ENCODE measurements around the gene ING4. TPM values are rescaled to one million over a fixed set of nuclear protein-coding genes. Genes with fewer than 3 reads are reported as not detected.

The ING4 gene
- total RNA-seq, 1 donor from 2014 or later: 13.7 TPM

GRCh38 chr12:6638305-6638704 lies 24.6 kb downstream of the ING4 start:
- peaks cover 3% of the 10 kb centered on the region for H3K36me3 Mint-ChIP-seq (ENCODE audit: low read depth)
- no peak overlapping the region for H3K4me3 Mint-ChIP-seq
- intact Hi-C loops (cut with micrococcal nuclease): no loop called here
- H3K9me3 Mint-ChIP-seq: peaks cover 8% of the 10 kb centered on the region
- DNase-seq: no peak
- H3K27ac Mint-ChIP-seq: no peak overlapping the region
- H3K4me1 Mint-ChIP-seq: peaks cover 22% of the 10 kb centered on the region
- peaks cover 14% of the 10 kb centered on the region for H3K27me3 Mint-ChIP-seq

GRCh38 chr12:6635856-6636531 lies 26.9 kb downstream of the ING4 start, which contains the start of gene LPAR5:
LPAR5 (minus strand) TSS chr12:6635959; CDS start chr12:6621248, 14,711 bp downstream.
- no peaks in the 10 kb centered on the region for H3K36me3 Mint-ChIP-seq (ENCODE audit: low read depth)
- intact Hi-C loops (cut with micrococcal nuclease): loop anchor here (1.0 kb wide), 2 partner anchors 19 to 27 kb away; partner anchors contain the start of gene ING4
- peak within 1 kb of the TSS; percentile 87 for H3K27ac Mint-ChIP-seq
- H3K4me1 Mint-ChIP-seq: peaks cover 42% of the 10 kb centered on the region
- H3K27me3 Mint-ChIP-seq: peaks cover 1% of the 10 kb centered on the region
- H3K4me3 Mint-ChIP-seq: peak within 1 kb of the TSS; percentile 56
- no peak for DNase-seq
- no peaks in the 10 kb centered on the region for H3K9me3 Mint-ChIP-seq

- peak overlapping the region; percentile 87 for H3K27ac Mint-ChIP-seq
- H3K36me3 Mint-ChIP-seq (ENCODE audit: low read depth): no peaks in the 10 kb centered on the region
- DNase-seq: peak; percentile 81
- peak overlapping the region; percentile 56 for H3K4me3 Mint-ChIP-seq
- H3K9me3 Mint-ChIP-seq: no peaks in the 10 kb centered on the region
- no peaks in the 10 kb centered on the region for H3K27me3 Mint-ChIP-seq
- intact Hi-C loops (cut with micrococcal nuclease): loop anchor here (1.0 kb wide), 2 partner anchors 18 to 28 kb away; partner anchors contain the start of gene ING4
- peaks cover 43% of the 10 kb centered on the region for H3K4me1 Mint-ChIP-seq
Measured at GRCh38 chr12:6635375-6635855, 27.5 kb downstream of the ING4 start.

- H3K9me3 Mint-ChIP-seq: no peaks in the 10 kb centered on the region
- peak overlapping the region; percentile 94 for H3K27ac Mint-ChIP-seq
Measured at GRCh38 chr12:6632026-6632983, 30.6 kb downstream of the ING4 start.

GRCh38 chr12:6631549-6631961 lies 31.4 kb downstream of the ING4 start:
- H3K4me1 Mint-ChIP-seq: peaks cover 55% of the 10 kb centered on the region

More at GRCh38 chr12:6632026-6632983, 30.6 kb downstream of the ING4 start:
- intact Hi-C loops (cut with micrococcal nuclease): no loop called here
- H3K36me3 Mint-ChIP-seq (ENCODE audit: low read depth): no peaks in the 10 kb centered on the region
- peaks cover 51% of the 10 kb centered on the region for H3K4me1 Mint-ChIP-seq
- peak overlapping the region; percentile 84 for H3K4me3 Mint-ChIP-seq
- no peaks in the 10 kb centered on the region for H3K27me3 Mint-ChIP-seq
- peak; percentile 88 for DNase-seq

GRCh38 chr12:6630736-6631135 lies 32.2 kb downstream of the ING4 start:
- no peak for DNase-seq
- Mint-ChIP-seq H3K27ac (peak overlapping the region; percentile 94), H3K9me3 (no peaks in the 10 kb centered on the region), H3K4me1 (peaks cover 49% of the 10 kb centered on the region), H3K4me3 (peak overlapping the region; percentile 84), H3K27me3 (no peaks in the 10 kb centered on the region), H3K36me3 (ENCODE audit: low read depth) (no peaks in the 10 kb centered on the region)
- intact Hi-C loops (cut with micrococcal nuclease): no loop called here

More at GRCh38 chr12:6631549-6631961, 31.4 kb downstream of the ING4 start:
- H3K36me3 Mint-ChIP-seq (ENCODE audit: low read depth): no peaks in the 10 kb centered on the region
- no peaks in the 10 kb centered on the region for H3K27me3 Mint-ChIP-seq
- no peaks in the 10 kb centered on the region for H3K9me3 Mint-ChIP-seq
- H3K27ac Mint-ChIP-seq: peak overlapping the region; percentile 94
- peak overlapping the region; percentile 84 for H3K4me3 Mint-ChIP-seq
- DNase-seq: peak; percentile 74
- intact Hi-C loops (cut with micrococcal nuclease): no loop called here

- Mint-ChIP-seq H3K4me3 (peak overlapping the region; percentile 80), H3K27me3 (no peaks in the 10 kb centered on the region), H3K27ac (peak overlapping the region; percentile 75), H3K9me3 (no peaks in the 10 kb centered on the region), H3K4me1 (peaks cover 35% of the 10 kb centered on the region), H3K36me3 (ENCODE audit: low read depth) (no peaks in the 10 kb centered on the region)
- intact Hi-C loops (cut with micrococcal nuclease): no loop called here
- DNase-seq: peak; percentile 79
Measured at GRCh38 chr12:6627616-6628015, 35.3 kb downstream of the ING4 start.

- Mint-ChIP-seq H3K4me1 (peaks cover 27% of the 10 kb centered on the region), H3K27ac (peak overlapping the region; percentile 16), H3K4me3 (no peak overlapping the region), H3K27me3 (no peaks in the 10 kb centered on the region), H3K36me3 (ENCODE audit: low read depth) (no peaks in the 10 kb centered on the region), H3K9me3 (no peaks in the 10 kb centered on the region)
- intact Hi-C loops (cut with micrococcal nuclease): no loop called here
- no peak for DNase-seq
Measured at GRCh38 chr12:6626654-6627283, 36.1 kb downstream of the ING4 start.

GRCh38 chr12:6620885-6621274 lies 42.0 kb downstream of the ING4 start:
- DNase-seq: no peak
- peaks cover 2% of the 10 kb centered on the region for H3K36me3 Mint-ChIP-seq (ENCODE audit: low read depth)
- intact Hi-C loops (cut with micrococcal nuclease): loop anchor here (1.0 kb wide), 1 partner anchor 42 kb away; the partner anchor contains the start of gene ING4
- peaks cover 4% of the 10 kb centered on the region for H3K4me1 Mint-ChIP-seq
- H3K9me3 Mint-ChIP-seq: no peaks in the 10 kb centered on the region
- H3K27me3 Mint-ChIP-seq: no peaks in the 10 kb centered on the region
- peak overlapping the region; percentile 60 for H3K4me3 Mint-ChIP-seq
- H3K27ac Mint-ChIP-seq: peak overlapping the region; percentile 42

GRCh38 chr12:6620137-6620884 lies 42.6 kb downstream of the ING4 start:
- peaks cover 4% of the 10 kb centered on the region for H3K4me1 Mint-ChIP-seq
- intact Hi-C loops (cut with micrococcal nuclease): loop anchor here (1.0 kb wide), 1 partner anchor 43 kb away; the partner anchor contains the start of gene ING4
- peaks cover 2% of the 10 kb centered on the region for H3K36me3 Mint-ChIP-seq (ENCODE audit: low read depth)
- H3K27ac Mint-ChIP-seq: peak overlapping the region; percentile 42
- H3K9me3 Mint-ChIP-seq: no peaks in the 10 kb centered on the region
- peak; percentile 88 for DNase-seq
- peak overlapping the region; percentile 60 for H3K4me3 Mint-ChIP-seq
- H3K27me3 Mint-ChIP-seq: no peaks in the 10 kb centered on the region

GRCh38 chr12:6618483-6619225 lies 44.3 kb downstream of the ING4 start:
- Mint-ChIP-seq H3K4me1 (peaks cover 10% of the 10 kb centered on the region), H3K36me3 (ENCODE audit: low read depth) (peaks cover 2% of the 10 kb centered on the region), H3K4me3 (no peak overlapping the region), H3K27me3 (no peaks in the 10 kb centered on the region), H3K9me3 (no peaks in the 10 kb centered on the region), H3K27ac (no peak overlapping the region)
- DNase-seq: no peak
- intact Hi-C loops (cut with micrococcal nuclease): no loop called here

GRCh38 chr12:6615802-6616201 lies 47.1 kb downstream of the ING4 start:
- Mint-ChIP-seq H3K9me3 (no peaks in the 10 kb centered on the region), H3K27ac (peak overlapping the region; percentile 14), H3K36me3 (ENCODE audit: low read depth) (peaks cover 2% of the 10 kb centered on the region), H3K4me3 (no peak overlapping the region), H3K27me3 (no peaks in the 10 kb centered on the region), H3K4me1 (peaks cover 34% of the 10 kb centered on the region)
- intact Hi-C loops (cut with micrococcal nuclease): loop anchor here (2.0 kb wide), 1 partner anchor 73 kb away; the partner anchor contains the start of gene ZNF384
- peak; percentile 56 for DNase-seq
